ENCODE data around the gene ITPR3.

ITPR3 gene

GRCh38 chr6:33717934-33718455 is 96.9 kb downstream of the ITPR3 start:
- H2AK5ac ChIP-seq (ENCODE audit: low read depth, low read length), result no peak overlapping the region
- H2BK12ac ChIP-seq (ENCODE audit: low read length), result no peak overlapping the region
- WGBS, 2 donors (ENCODE audit: extremely low coverage in 2 of 2, insufficient read length in 2 of 2, insufficient replicate concordance in 1 of 2), result no CpG with 5 or more reads among the region's 6 CpGs
- H3K4me1 ChIP-seq (ENCODE audit: control insufficient read depth in 2 of 2, insufficient read depth in 1 of 2, low read depth in 1 of 2, low read length in 2 of 2), result no peaks in the 10 kb centered on the region
- no peak overlapping the region for H4K91ac ChIP-seq (ENCODE audit: low read depth, low read length, poor library complexity)
- no peak overlapping the region for H2BK15ac ChIP-seq (ENCODE audit: low read length)
- H3K4me3 ChIP-seq (ENCODE audit: low read length in 2 of 2), result no peak overlapping the region
- H2BK5ac ChIP-seq (ENCODE audit: low read length), result no peak overlapping the region
- no peak overlapping the region for H4K8ac ChIP-seq (ENCODE audit: low read depth, low read length)
- peaks cover 0 to 21% (median 0%) of the 10 kb centered on the region in 3 experiments for H3K27me3 ChIP-seq (ENCODE audit: control insufficient read depth in 3 of 3, insufficient read depth in 3 of 3, low read depth in 1 of 3, low read length in 3 of 3)
- H2AFZ ChIP-seq (ENCODE audit: low read length), result no peak overlapping the region
- DNase-seq (ENCODE audit: low spot score), result no peak
- no peaks in the 10 kb centered on the region for H3K36me3 ChIP-seq (replicated peaks in 1 of 2; ENCODE audit: control insufficient read depth in 2 of 2, insufficient read depth in 2 of 2, low read length in 2 of 2)
- no peak overlapping the region for H3K27ac ChIP-seq (replicated peaks; ENCODE audit: low read length)
- H3K4ac ChIP-seq (ENCODE audit: low read length), result no peak overlapping the region
- H3K14ac ChIP-seq (ENCODE audit: low read length), result no peak overlapping the region
- H3K18ac ChIP-seq (ENCODE audit: low read length), result no peak overlapping the region
- H3K9me3 ChIP-seq (replicated peaks in 1 of 2; ENCODE audit: control insufficient read depth in 2 of 2, insufficient read depth in 1 of 2, low read depth in 1 of 2, low read length in 2 of 2), result no peaks in the 10 kb centered on the region
- H3K23ac ChIP-seq (ENCODE audit: low read depth, low read length, poor library complexity), result no peak overlapping the region
- H3K4me2 ChIP-seq (ENCODE audit: insufficient read depth, low read length, poor library complexity, severe bottlenecking), result no peak overlapping the region
- H3K79me1 ChIP-seq (ENCODE audit: low read depth, low read length), result no peaks in the 10 kb centered on the region
- no peak overlapping the region for H3K9ac ChIP-seq (ENCODE audit: low read depth, low read length, poor library complexity)
- no peak overlapping the region for H2BK120ac ChIP-seq (ENCODE audit: low read depth, low read length)

- Histone ChIP-seq H2BK5ac (ENCODE audit: low read length) (no peak overlapping the region), H2BK12ac (ENCODE audit: low read length) (no peak overlapping the region), H3K23ac (ENCODE audit: low read depth, low read length, poor library complexity) (no peak overlapping the region), H3K9ac (ENCODE audit: low read depth, low read length, poor library complexity) (no peak overlapping the region), H3K18ac (ENCODE audit: low read length) (no peak overlapping the region), H2BK120ac (ENCODE audit: low read depth, low read length) (no peak overlapping the region), H3K27me3 (ENCODE audit: control insufficient read depth in 3 of 3, insufficient read depth in 3 of 3, low read depth in 1 of 3, low read length in 3 of 3) (peaks cover 0 to 24% (median 0%) of the 10 kb centered on the region in 3 experiments), H3K79me1 (ENCODE audit: low read depth, low read length) (no peaks in the 10 kb centered on the region), H3K4ac (ENCODE audit: low read length) (no peak overlapping the region), H2AK5ac (ENCODE audit: low read depth, low read length) (no peak overlapping the region), H2AFZ (ENCODE audit: low read length) (no peak overlapping the region), H3K4me2 (ENCODE audit: insufficient read depth, low read length, poor library complexity, severe bottlenecking) (no peak overlapping the region), H3K4me1 (ENCODE audit: control insufficient read depth in 2 of 2, insufficient read depth in 1 of 2, low read depth in 1 of 2, low read length in 2 of 2) (no peaks in the 10 kb centered on the region), H3K36me3 (replicated peaks in 1 of 2; ENCODE audit: control insufficient read depth in 2 of 2, insufficient read depth in 2 of 2, low read length in 2 of 2) (no peaks in the 10 kb centered on the region), H4K8ac (ENCODE audit: low read depth, low read length) (no peak overlapping the region), H3K27ac (replicated peaks; ENCODE audit: low read length) (no peak overlapping the region), H3K9me3 (replicated peaks in 1 of 2; ENCODE audit: control insufficient read depth in 2 of 2, insufficient read depth in 1 of 2, low read depth in 1 of 2, low read length in 2 of 2) (no peaks in the 10 kb centered on the region), H2BK15ac (ENCODE audit: low read length) (no peak overlapping the region), H4K91ac (ENCODE audit: low read depth, low read length, poor library complexity) (no peak overlapping the region), H3K14ac (ENCODE audit: low read length) (no peak overlapping the region), H3K4me3 (ENCODE audit: low read length in 2 of 2) (no peak overlapping the region)
- DNase-seq (ENCODE audit: low spot score), result no peak
- WGBS, 2 donors (ENCODE audit: extremely low coverage in 2 of 2, insufficient read length in 2 of 2, insufficient replicate concordance in 1 of 2), result no CpG with 5 or more reads among the region's 2 CpGs
Measured at GRCh38 chr6:33718713-33719112, 97.6 kb downstream of the ITPR3 start.

GRCh38 chr6:33719326-33719987 is 98.3 kb downstream of the ITPR3 start:
- no peak overlapping the region for H2BK15ac ChIP-seq (ENCODE audit: low read length)
- no peak overlapping the region for H2BK5ac ChIP-seq (ENCODE audit: low read length)
- no peaks in the 10 kb centered on the region for H3K79me1 ChIP-seq (ENCODE audit: low read depth, low read length)
- no CpG with 5 or more reads among the region's 11 CpGs for WGBS, 2 donors (ENCODE audit: extremely low coverage in 2 of 2, insufficient read length in 2 of 2, insufficient replicate concordance in 1 of 2)
- no peak for DNase-seq (ENCODE audit: low spot score)
- no peak overlapping the region for H3K18ac ChIP-seq (ENCODE audit: low read length)
- no peak overlapping the region for H4K91ac ChIP-seq (ENCODE audit: low read depth, low read length, poor library complexity)
- H3K9ac ChIP-seq (ENCODE audit: low read depth, low read length, poor library complexity), result no peak overlapping the region
- no peaks in the 10 kb centered on the region for H3K9me3 ChIP-seq (replicated peaks in 1 of 2; ENCODE audit: control insufficient read depth in 2 of 2, insufficient read depth in 1 of 2, low read depth in 1 of 2, low read length in 2 of 2)
- no peak overlapping the region for H2AK5ac ChIP-seq (ENCODE audit: low read depth, low read length)
- no peak overlapping the region for H4K8ac ChIP-seq (ENCODE audit: low read depth, low read length)
- H2BK12ac ChIP-seq (ENCODE audit: low read length), result no peak overlapping the region
- H2AFZ ChIP-seq (ENCODE audit: low read length), result no peak overlapping the region
- H3K14ac ChIP-seq (ENCODE audit: low read length), result no peak overlapping the region
- H3K4ac ChIP-seq (ENCODE audit: low read length), result no peak overlapping the region
- H3K36me3 ChIP-seq (replicated peaks in 1 of 2; ENCODE audit: control insufficient read depth in 2 of 2, insufficient read depth in 2 of 2, low read length in 2 of 2), result no peaks in the 10 kb centered on the region
- peaks cover 0 to 30% (median 0%) of the 10 kb centered on the region in 3 experiments for H3K27me3 ChIP-seq (ENCODE audit: control insufficient read depth in 3 of 3, insufficient read depth in 3 of 3, low read depth in 1 of 3, low read length in 3 of 3)
- H3K4me2 ChIP-seq (ENCODE audit: insufficient read depth, low read length, poor library complexity, severe bottlenecking), result no peak overlapping the region
- H3K23ac ChIP-seq (ENCODE audit: low read depth, low read length, poor library complexity), result no peak overlapping the region
- H2BK120ac ChIP-seq (ENCODE audit: low read depth, low read length), result no peak overlapping the region
- H3K4me3 ChIP-seq (ENCODE audit: low read length in 2 of 2), result no peak overlapping the region
- no peak overlapping the region for H3K27ac ChIP-seq (replicated peaks; ENCODE audit: low read length)
- no peaks in the 10 kb centered on the region for H3K4me1 ChIP-seq (ENCODE audit: control insufficient read depth in 2 of 2, insufficient read depth in 1 of 2, low read depth in 1 of 2, low read length in 2 of 2)

GRCh38 chr6:33720998-33721397 is 99.9 kb downstream of the ITPR3 start:
- no peak overlapping the region for H3K4me3 ChIP-seq (ENCODE audit: low read length in 2 of 2)
- H3K4me1 ChIP-seq (ENCODE audit: control insufficient read depth in 2 of 2, insufficient read depth in 1 of 2, low read depth in 1 of 2, low read length in 2 of 2), result peaks cover 0 to 2% of the 10 kb centered on the region in 2 donors
- H3K18ac ChIP-seq (ENCODE audit: low read length), result no peak overlapping the region
- no peak overlapping the region for H2BK12ac ChIP-seq (ENCODE audit: low read length)
- H2AK5ac ChIP-seq (ENCODE audit: low read depth, low read length), result no peak overlapping the region
- H2BK5ac ChIP-seq (ENCODE audit: low read length), result no peak overlapping the region
- no peak overlapping the region for H3K4me2 ChIP-seq (ENCODE audit: insufficient read depth, low read length, poor library complexity, severe bottlenecking)
- peaks cover 0 to 33% (median 0%) of the 10 kb centered on the region in 3 experiments for H3K27me3 ChIP-seq (ENCODE audit: control insufficient read depth in 3 of 3, insufficient read depth in 3 of 3, low read depth in 1 of 3, low read length in 3 of 3)
- H3K36me3 ChIP-seq (replicated peaks in 1 of 2; ENCODE audit: control insufficient read depth in 2 of 2, insufficient read depth in 2 of 2, low read length in 2 of 2), result no peaks in the 10 kb centered on the region
- H4K91ac ChIP-seq (ENCODE audit: low read depth, low read length, poor library complexity), result no peak overlapping the region
- H3K4ac ChIP-seq (ENCODE audit: low read length), result no peak overlapping the region
- no peak overlapping the region for H4K8ac ChIP-seq (ENCODE audit: low read depth, low read length)
- DNase-seq (ENCODE audit: low spot score), result no peak
- no peak overlapping the region for H3K9ac ChIP-seq (ENCODE audit: low read depth, low read length, poor library complexity)
- H2BK15ac ChIP-seq (ENCODE audit: low read length), result no peak overlapping the region
- H2AFZ ChIP-seq (ENCODE audit: low read length), result no peak overlapping the region
- no peak overlapping the region for H3K23ac ChIP-seq (ENCODE audit: low read depth, low read length, poor library complexity)
- WGBS, 2 donors (ENCODE audit: extremely low coverage in 2 of 2, insufficient read length in 2 of 2, insufficient replicate concordance in 1 of 2), result no CpG with 5 or more reads among the region's 1 CpG
- H3K14ac ChIP-seq (ENCODE audit: low read length), result no peak overlapping the region
- H3K79me1 ChIP-seq (ENCODE audit: low read depth, low read length), result no peaks in the 10 kb centered on the region
- no peaks in the 10 kb centered on the region for H3K9me3 ChIP-seq (replicated peaks in 1 of 2; ENCODE audit: control insufficient read depth in 2 of 2, insufficient read depth in 1 of 2, low read depth in 1 of 2, low read length in 2 of 2)
- H3K27ac ChIP-seq (replicated peaks; ENCODE audit: low read length), result no peak overlapping the region
- H2BK120ac ChIP-seq (ENCODE audit: low read depth, low read length), result no peak overlapping the region

Data from neuronal stem cell (in vitro differentiated cells).